WERI-Rb-1 (cell line): ENCODE results near the gene IMP4.
A peak's percentile ranks its signal among the peaks of the same experiment; 100 is the strongest.

Source experiments
- DNase-seq: peaks from one replicate; pipeline ENCODE4 v3.0.0-alpha.2; 2020
- H3K27ac ChIP-seq: fragments of 250-450 bp; sonication (Bioruptor Pico); 2 replicates; pipeline ENCODE4 v1.5.1; 2020; ENCODE audit warnings: mild to moderate bottlenecking, moderate library complexity
- H3K27me3 ChIP-seq: fragments of 250-450 bp; sonication (Bioruptor Pico); 2 replicates; pipeline ENCODE4 v1.5.1; 2021; ENCODE audit warnings: mild to moderate bottlenecking, low read depth, moderate library complexity; ENCODE audit not compliant: insufficient read depth, severe bottlenecking
- H3K36me3 ChIP-seq: fragments of 250-450 bp; sonication (Bioruptor Pico); 2 replicates; pipeline ENCODE4 v1.5.1; 2020; ENCODE audit warnings: mild to moderate bottlenecking, moderate library complexity
- H3K4me3 ChIP-seq: 2 replicates; pipeline ENCODE4 v1.5.1; 2011; ENCODE audit warnings: low read depth, mild to moderate bottlenecking, control low read depth, low read length
- H3K9me3 ChIP-seq: fragments of 250-450 bp; sonication (Bioruptor Pico); 2 replicates; pipeline ENCODE4 v1.5.1; 2021; ENCODE audit warnings: mild to moderate bottlenecking, moderate library complexity; ENCODE audit not compliant: severe bottlenecking
- TF ChIP-seq, protein P1 (sequence below): IDR thresholded peaks from 2 replicates; pipeline ENCODE4 v1.5.1; 2011; ENCODE audit warnings: low read depth, mild to moderate bottlenecking, control low read depth, inconsistent platforms, low read length

Gene IMP4

GRCh38 chr2:130374587-130375290, 32.0 kb downstream of the IMP4 start:
- TF ChIP-seq, protein P1, sequence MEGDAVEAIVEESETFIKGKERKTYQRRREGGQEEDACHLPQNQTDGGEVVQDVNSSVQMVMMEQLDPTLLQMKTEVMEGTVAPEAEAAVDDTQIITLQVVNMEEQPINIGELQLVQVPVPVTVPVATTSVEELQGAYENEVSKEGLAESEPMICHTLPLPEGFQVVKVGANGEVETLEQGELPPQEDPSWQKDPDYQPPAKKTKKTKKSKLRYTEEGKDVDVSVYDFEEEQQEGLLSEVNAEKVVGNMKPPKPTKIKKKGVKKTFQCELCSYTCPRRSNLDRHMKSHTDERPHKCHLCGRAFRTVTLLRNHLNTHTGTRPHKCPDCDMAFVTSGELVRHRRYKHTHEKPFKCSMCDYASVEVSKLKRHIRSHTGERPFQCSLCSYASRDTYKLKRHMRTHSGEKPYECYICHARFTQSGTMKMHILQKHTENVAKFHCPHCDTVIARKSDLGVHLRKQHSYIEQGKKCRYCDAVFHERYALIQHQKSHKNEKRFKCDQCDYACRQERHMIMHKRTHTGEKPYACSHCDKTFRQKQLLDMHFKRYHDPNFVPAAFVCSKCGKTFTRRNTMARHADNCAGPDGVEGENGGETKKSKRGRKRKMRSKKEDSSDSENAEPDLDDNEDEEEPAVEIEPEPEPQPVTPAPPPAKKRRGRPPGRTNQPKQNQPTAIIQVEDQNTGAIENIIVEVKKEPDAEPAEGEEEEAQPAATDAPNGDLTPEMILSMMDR, result no peak
- Histone ChIP-seq H3K27me3 (no peaks in the 10 kb centered on the region), H3K9me3 (no peaks in the 10 kb centered on the region), H3K27ac (no peak overlapping the region), H3K36me3 (peaks cover 3% of the 10 kb centered on the region; the same call in 1 of the 2 replicates), H3K4me3 (no peak overlapping the region)
- no peak for DNase-seq

DNA sequence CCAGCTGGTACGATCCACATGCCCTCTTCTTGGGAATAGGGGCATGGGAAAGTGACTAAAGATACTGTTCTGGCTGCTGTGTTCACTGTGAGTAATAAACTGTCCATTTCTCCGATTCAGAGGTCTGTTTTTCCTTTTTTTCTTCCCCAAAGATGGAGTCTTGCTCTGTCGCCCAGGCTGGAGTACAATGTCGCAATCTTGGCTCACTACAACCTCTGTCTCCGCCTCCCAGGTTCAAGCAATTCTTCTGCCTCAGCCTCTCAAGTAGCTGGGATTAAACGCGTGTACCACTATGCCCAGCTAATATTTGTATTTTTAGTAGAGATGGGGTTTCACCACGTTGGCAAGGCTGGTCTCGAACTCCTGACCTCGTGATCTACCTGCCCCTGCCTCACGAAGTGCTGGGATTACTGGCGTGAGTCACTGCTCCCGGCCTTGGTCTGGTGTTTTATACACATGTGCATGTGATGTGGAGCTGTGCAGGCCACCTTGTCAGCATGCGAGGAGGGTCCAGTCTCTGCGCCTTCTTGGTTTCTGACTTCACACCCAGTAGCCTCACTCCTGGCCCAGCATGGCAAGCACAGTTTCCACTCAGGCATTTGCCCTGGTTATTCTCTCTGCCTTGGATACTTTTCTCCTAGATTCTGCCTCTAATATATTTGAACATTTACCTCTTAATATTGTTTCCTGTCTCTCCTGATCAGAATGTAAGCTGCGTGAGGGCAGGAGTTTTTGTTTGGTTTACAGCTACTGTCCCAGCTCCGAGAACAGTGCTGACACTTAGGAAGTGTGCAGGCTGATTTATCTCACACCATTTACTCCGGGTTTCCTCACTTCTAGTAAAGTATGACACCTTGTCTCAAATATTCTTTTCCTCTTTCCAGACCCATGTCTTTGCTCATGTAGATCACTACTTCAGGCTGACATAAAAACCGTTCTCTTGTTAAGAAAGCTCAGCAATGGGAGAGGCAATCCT, 32.9 kb downstream of the IMP4 start:
- no peak overlapping the region for H3K27ac ChIP-seq
- no peaks in the 10 kb centered on the region for H3K36me3 ChIP-seq
- no peak overlapping the region for H3K4me3 ChIP-seq
- TF ChIP-seq, protein P1, result no peak
- H3K27me3 ChIP-seq, result no peaks in the 10 kb centered on the region
- H3K9me3 ChIP-seq, result no peaks in the 10 kb centered on the region
- DNase-seq, result no peak

DNA sequence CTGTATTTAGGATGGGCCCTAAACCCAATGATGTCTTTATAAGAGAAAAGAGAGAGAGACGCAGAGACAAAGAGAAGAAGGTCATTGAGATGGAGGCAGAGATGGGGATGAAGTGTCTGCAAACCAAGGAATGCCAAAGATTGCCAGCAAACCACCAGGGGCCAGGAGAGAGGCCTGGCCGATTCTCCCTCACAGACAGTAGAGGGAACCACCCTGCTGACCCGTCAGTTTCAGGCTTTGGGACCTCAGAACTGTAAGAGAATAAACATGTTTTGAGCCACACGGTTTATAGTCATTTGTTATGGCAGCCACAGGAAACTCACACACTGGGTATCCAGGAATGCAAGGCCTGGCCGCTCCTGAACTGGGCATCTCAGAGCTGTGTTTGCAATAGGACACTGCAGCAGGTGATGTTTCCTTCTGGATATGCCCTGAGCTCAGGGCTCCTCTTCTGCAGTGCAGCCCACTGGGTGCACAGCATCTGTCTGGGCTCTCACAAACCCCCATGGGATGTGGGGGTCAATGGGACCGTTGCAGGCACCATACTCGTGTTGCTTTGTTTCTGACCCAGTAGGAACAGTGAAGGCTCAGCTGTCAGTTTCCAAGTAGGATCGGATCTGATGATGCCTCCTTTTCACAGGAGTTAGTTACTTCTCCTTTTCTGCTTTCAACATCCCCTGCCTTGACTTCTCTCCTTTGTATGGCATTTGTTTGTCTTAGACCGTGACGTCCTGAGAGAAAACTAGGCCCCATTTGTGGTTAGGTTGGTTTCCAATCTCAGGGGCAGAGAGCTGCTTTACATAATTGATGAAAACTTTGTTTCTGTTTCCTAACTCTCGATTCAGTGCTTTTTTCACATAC, 34.0 kb downstream of the IMP4 start:
- TF ChIP-seq, protein P1, result 0 out of 2 replicates have a peak, but pooled peaks have one; percentile 12
- Histone ChIP-seq H3K4me3 (no peak overlapping the region), H3K36me3 (no peaks in the 10 kb centered on the region), H3K27me3 (no peaks in the 10 kb centered on the region), H3K27ac (no peak overlapping the region), H3K9me3 (no peaks in the 10 kb centered on the region)
- no peak for DNase-seq

DNA sequence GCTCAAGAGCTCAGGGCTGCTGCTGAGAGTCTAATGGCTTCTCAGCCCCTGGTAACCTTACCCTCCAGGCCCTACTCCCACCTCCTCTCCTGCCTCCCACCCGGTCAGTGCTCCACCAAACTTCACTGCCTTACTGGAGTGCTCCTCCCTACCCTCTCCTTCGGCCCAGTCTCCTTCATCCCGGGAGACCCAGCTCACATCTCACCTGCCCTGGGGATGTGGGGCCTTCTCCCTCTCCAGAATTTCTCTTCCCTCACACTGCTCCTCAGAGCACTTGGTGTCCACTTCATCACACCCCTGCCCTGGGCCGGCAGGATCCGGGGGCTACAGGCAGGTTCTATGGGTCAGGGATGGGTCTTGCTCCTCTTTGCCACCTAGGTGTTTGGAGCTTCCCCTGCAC, 34.8 kb downstream of the IMP4 start:
- Histone ChIP-seq H3K27me3 (no peaks in the 10 kb centered on the region), H3K36me3 (no peaks in the 10 kb centered on the region), H3K4me3 (no peak overlapping the region), H3K27ac (no peak overlapping the region), H3K9me3 (no peaks in the 10 kb centered on the region)
- TF ChIP-seq, protein P1, result no peak
- no peak for DNase-seq

GRCh38 chr2:130378206-130378897, 35.7 kb downstream of the IMP4 start:
- Histone ChIP-seq H3K36me3 (no peaks in the 10 kb centered on the region), H3K9me3 (no peaks in the 10 kb centered on the region), H3K27ac (no peak overlapping the region), H3K4me3 (no peak overlapping the region), H3K27me3 (no peaks in the 10 kb centered on the region)
- DNase-seq, result no peak
- TF ChIP-seq, protein P1, result no peak
